Heart left ventricle (tissue), 11 donors: ENCODE data around the gene TLK2. TPM values are rescaled to one million over a fixed set of nuclear protein-coding genes. Genes with fewer than 3 reads are reported as not detected.

Source experiments
- polyA plus RNA-seq, 2 donors: library from polyadenylated mRNA; stranded (reverse); fragments of 200-250 nt; gene quantifications; one replicate each; pipeline ENCODE4 v1.2.3, GENCODE V29; 2013
- total RNA-seq, 9 donors: library from RNA; depleted of rRNA in 2 of 9; stranded (reverse); fragments of >200 nt in 2 of 9; fragmentation: NEBNext Ultra II Directional in 3 of 9; extraction: Animal tissue kit (Norgen Biotek cat#: 25700) in 3 of 9; gene quantifications; one replicate each; pipeline versions ENCODE4 v1.1.0 to v1.2.4, GENCODE V29; 2016 to 2023
- donor health status: ischemic (EF 13 %, LVEDD 7.1; RV severe dilation, severe dysfunction).
- donor health status: healthy with polysubstance abuse.
- donor health status: DM: no; HTN: yes; CAD: no.
- donor health status: DM: no; HTN: no; CAD: no.
- donor health status: ischemic (EF 25% LVEDD 5.7; RV mildly dilated, moderate dysfunction).
- donor health status: healthy.
- donor health status: DM: yes; HTN: yes; CAD: no.
- donor health status: PGD.
- donor health status: nonischemic (EF 23%, LVEDD 6.1; RV moderate dilation, normal function).

TLK2 gene
- total and polyA plus RNA-seq, 11 donors, result 11.0 to 36.8 (median 29.5) TPM

Other genes starting within 250 kb of the TLK2 start
- gene EFCAB3, start 98.3 kb upstream of the TLK2 start, total RNA-seq, result not detected
- gene EFCAB3, start 98.3 kb upstream of the TLK2 start, polyA plus RNA-seq, result not detected
- gene METTL2A, start 54.9 kb upstream of the TLK2 start, total RNA-seq, result 10 to 100 TPM; 13.2 to 19.8 (median 15.3) TPM
- 10 to 100 TPM in 1 of 2 donors, 1 to 10 TPM in 1; 7.9 to 24.5 TPM for gene METTL2A, start 54.9 kb upstream of the TLK2 start, polyA plus RNA-seq
- 10 to 100 TPM; 13.4 to 50.8 (median 23.3) TPM for gene MRC2, start 148.8 kb downstream of the TLK2 start, total RNA-seq
- 10 to 100 TPM; 13.1 to 15.0 TPM for gene MRC2, start 148.8 kb downstream of the TLK2 start, polyA plus RNA-seq